HG02642 (cell line): Measurements from ENCODE around the gene FERMT3.

Experiments
- ATAC-seq: cut with Tn5 transposase; IDR thresholded peaks from one replicate; pipeline ENCODE4 v1.9.1; 2021; ENCODE audit warnings: mild to moderate bottlenecking; ENCODE audit not compliant: unreplicated experiment, poor library complexity

The FERMT3 gene

GRCh38 chr11:64259533-64260067 lies 53.1 kb downstream of the FERMT3 start:
- no peak for ATAC-seq

GRCh38 chr11:64260147-64260708 lies 53.7 kb downstream of the FERMT3 start:
- ATAC-seq: no peak

DNA sequence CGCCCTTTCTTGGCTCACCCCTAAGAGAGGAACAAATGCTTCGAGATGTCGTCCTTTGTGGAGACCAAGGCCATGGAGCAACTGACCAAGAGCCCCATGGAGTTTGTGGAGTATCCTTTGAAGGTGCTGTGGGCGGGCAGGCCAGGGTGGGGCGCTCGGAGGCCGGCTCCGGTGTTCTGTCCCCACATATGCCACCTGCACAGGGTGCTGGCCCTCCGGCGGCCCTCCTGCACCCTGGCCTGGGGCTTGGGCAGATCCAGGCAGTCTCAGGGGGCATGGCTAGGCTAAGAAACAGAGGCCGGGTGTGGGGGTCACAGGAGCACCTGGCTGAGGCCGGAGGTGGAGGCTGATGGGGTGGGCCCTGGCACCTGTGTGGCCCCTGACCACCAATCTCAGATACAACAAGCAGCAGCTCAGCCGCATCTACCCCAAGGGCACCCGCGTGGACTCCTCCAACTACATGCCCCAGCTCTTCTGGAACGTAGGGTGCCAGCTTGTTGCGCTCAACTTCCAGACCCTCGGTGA lies 55.1 kb downstream of the FERMT3 start:
- ATAC-seq: no peak

- no peak for ATAC-seq
Observed at GRCh38 chr11:64262271-64263002, 55.9 kb downstream of the FERMT3 start.

- no peak for ATAC-seq
Observed at GRCh38 chr11:64263021-64263946, 56.8 kb downstream of the FERMT3 start.

DNA sequence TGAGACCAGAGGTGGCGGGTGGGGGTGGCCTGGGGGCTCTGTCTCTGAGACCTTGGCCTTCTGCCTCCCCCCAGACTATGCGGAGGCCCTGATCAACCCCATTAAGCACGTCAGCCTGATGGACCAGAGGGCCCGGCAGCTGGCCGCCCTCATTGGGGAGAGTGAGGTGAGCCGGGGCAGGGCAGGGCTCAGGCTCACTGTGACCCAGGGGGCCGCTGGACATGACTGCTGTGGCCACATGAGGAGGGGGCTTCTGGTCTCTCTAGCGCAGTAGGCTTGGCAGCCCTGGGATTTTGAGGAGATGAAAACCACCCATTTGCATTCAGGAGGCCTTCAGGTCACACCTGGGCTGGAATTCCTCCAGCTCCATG lies 57.4 kb downstream of the FERMT3 start:
- ATAC-seq: no peak

DNA sequence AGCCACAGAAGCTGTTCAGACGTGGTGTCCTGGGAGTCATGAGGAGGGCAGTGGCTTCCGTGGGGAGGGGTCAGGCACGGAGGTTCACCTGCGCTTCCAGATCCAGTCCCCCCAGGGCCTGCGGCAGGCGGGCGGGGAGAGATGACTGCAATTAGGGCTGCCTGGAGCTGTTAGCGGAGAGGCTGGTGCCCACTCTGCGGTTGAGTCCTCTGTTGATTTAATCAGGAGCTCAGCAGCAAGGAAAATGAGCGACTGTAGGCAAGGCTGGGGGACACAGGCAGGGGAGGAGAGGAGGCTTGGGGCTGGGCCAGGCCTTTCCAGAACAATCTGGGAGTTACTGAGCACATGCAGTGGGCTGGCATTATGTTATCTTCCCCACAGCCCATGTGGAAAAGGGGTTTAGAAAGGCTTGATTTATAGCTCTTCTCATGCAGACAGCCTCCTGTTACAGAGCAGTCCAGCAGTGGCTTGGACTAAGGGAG lies 57.9 kb downstream of the FERMT3 start:
- no peak for ATAC-seq

- no peak for ATAC-seq
Observed at GRCh38 chr11:64265176-64266160, 58.9 kb downstream of the FERMT3 start.

GRCh38 chr11:64266339-64266738 lies 59.8 kb downstream of the FERMT3 start:
- no peak for ATAC-seq

DNA sequence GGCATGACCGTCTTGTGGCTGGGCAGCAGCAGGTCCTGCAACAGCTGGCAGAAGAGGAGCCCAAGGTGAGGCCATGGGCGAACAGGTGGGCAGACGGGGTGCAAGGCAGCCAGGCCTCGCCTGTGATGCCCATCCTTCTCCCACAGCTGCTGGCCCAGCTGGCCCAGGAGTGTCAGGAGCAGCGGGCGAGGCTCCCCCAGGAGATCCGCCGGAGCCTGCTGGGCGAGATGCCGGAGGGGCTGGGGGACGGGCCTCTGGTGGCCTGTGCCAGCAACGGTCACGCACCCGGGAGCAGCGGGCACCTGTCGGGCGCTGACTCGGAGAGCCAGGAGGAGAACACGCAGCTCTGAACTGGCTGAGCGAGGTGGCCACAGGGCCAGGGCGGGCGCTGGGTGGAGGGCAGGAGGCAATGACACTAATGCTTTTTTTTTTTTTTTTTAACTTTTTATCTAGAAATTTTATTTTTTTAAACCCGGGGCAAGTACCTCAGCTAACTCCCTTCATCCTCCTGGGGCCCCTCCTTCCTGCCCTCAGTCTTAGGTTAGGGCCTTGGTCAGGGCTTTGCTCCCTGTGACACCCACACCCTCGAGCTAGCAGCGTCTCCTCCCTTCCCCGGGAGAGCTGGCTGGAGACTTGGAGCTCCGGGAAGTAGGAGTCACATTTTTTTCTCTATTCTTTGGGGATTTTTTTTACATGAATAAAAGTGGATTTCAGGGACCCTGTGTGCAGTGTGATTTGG lies 60.9 kb downstream of the FERMT3 start:
- ATAC-seq: no peak

DNA sequence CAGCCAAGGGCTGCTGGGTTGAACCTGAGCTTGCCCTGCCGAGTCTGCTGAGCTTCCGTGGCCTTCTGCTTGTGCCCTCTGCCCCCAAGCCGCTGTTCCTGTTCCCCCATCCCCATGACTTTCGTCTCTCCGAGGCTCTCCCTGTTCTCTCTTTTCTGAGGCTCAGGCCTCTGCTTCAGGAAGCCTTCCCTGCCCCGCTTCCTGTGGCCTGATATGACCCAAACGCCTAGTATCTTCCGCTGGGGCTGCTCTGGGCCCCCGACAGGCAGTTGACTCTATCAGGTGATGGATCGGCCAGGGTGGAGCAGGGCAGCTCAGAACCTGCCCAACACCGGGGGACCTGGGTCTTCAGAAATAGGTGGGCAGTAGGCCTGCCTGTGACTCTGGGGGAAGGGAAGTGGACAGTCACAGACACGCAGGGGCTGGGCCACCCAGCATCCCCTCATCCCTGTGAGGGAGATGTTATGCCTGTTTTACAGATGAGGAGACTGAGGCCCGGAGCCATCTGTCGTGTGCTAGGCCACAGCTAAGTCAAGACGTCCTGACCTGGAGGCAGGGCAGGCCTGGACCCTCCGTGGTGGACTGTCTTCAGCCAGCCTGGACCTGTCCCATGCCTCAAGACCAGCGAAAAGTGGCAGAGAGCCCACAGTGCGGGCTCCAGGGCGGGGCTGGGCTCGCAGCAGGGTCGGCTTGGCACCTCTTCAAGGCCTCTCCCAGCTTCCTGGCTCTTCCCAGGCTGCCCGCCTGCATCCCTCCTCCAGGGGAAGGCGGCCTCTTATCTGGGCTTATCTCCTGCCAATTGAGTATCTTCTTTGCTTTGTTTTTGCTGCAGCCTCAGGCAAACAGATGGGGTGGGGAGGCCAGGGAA lies 61.7 kb downstream of the FERMT3 start:
- ATAC-seq: no peak

GRCh38 chr11:64268893-64269539 lies 62.5 kb downstream of the FERMT3 start:
- ATAC-seq: peak; percentile 10

DNA sequence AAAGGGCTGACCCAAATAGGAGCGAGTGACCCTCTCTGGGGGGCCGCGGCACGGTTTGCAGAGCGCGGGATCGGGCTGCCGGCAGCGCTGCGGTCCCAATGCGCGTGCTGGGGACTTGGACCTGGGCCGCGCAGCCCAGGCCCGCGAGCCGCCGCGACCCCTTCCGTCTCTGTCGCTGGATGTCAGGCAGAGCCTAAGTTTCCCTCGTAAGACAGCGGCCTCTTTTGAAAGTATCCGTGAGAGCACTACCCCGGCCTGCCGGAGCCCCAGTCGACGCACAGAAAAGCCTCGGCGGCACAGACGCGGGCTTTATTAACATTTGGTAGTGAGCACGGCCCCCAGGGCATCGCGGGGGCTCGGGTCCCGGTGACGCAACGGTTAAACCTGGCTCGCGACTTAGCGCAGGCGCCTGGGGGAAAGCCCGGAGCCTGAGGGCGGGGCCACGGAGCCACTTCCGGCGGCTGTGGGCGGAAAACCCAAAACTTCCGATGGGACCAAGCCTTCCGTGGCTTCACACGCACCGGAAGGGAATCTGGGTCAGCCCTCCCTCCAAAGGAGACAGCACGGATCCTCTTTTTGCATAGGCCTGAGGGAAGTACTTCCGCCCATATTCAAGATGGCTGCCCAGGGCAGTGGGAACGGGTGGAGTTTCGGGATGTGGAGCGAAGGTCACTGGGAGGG lies 63.2 kb downstream of the FERMT3 start:
- peak; percentile 74 for ATAC-seq
